Hepatocyte (in vitro differentiated cells): ENCODE results near the gene LSG1. TPM values are rescaled to one million over a fixed set of nuclear protein-coding genes. Genes with fewer than 3 reads are reported as not detected.

Experiments
- DNase-seq: peaks from one replicate; pipeline ENCODE4 v3.0.0-alpha.2; 2016; ENCODE audit warnings: low spot score
- H2AFZ ChIP-seq: fragments of 200-600 bp; sonication (generic); 2 replicates; pipeline ENCODE4 v1.6.0; 2016; ENCODE audit warnings: antibody characterized with exemption, mild to moderate bottlenecking
- H3K27ac ChIP-seq: fragments of 200-600 bp; sonication (generic); 2 replicates; pipeline ENCODE4 v1.5.1; 2016; ENCODE audit warnings: mild to moderate bottlenecking
- H3K27me3 ChIP-seq: fragments of 200-600 bp; sonication (generic); 2 replicates; pipeline ENCODE4 v1.6.1; 2016
- H3K36me3 ChIP-seq: fragments of 200-600 bp; sonication (generic); replicated peaks from 2 replicates; pipeline ENCODE4 v1.5.1; 2016; ENCODE audit warnings: low read depth; ENCODE audit not compliant: insufficient read depth
- H3K4me1 ChIP-seq: fragments of 200-600 bp; sonication (generic); 2 replicates; pipeline ENCODE4 v1.5.1; 2016; ENCODE audit warnings: mild to moderate bottlenecking, moderate library complexity; ENCODE audit not compliant: insufficient read depth
- H3K4me2 ChIP-seq: fragments of 200-600 bp; sonication (generic); 2 replicates; pipeline ENCODE4 v1.6.0; 2016
- H3K4me3 ChIP-seq: fragments of 200-600 bp; sonication (generic); 2 replicates; pipeline ENCODE4 v1.5.1; 2016; ENCODE audit warnings: mild to moderate bottlenecking
- H3K79me2 ChIP-seq: fragments of 200-600 bp; sonication (generic); 2 replicates; pipeline ENCODE4 v1.6.0; 2017; ENCODE audit warnings: mild to moderate bottlenecking
- H3K9me2 ChIP-seq: fragments of 200-600 bp; sonication (generic); replicated peaks from 2 replicates; pipeline ENCODE4 v1.6.0; 2017; ENCODE audit warnings: mild to moderate bottlenecking; ENCODE audit not compliant: insufficient read depth
- H3K9me3 ChIP-seq: fragments of 200-600 bp; sonication (generic); 2 replicates; pipeline ENCODE4 v1.5.1; 2016; ENCODE audit warnings: low read depth, mild to moderate bottlenecking
- H4K20me1 ChIP-seq: fragments of 200-600 bp; sonication (generic); 2 replicates; pipeline ENCODE4 v1.6.0; 2016; ENCODE audit warnings: mild to moderate bottlenecking; ENCODE audit not compliant: insufficient read depth, poor library complexity, severe bottlenecking
- CTCF ChIP-seq: fragments of 200-600 bp; sonication (generic); IDR thresholded peaks from 2 replicates; pipeline ENCODE4 v1.5.1; 2016; ENCODE audit warnings: antibody characterized with exemption, mild to moderate bottlenecking; ENCODE audit not compliant: poor library complexity
- EZH2 ChIP-seq: fragments of 200-600 bp; sonication (generic); IDR thresholded peaks from 2 replicates; pipeline ENCODE4 v1.6.1; 2016; ENCODE audit warnings: antibody characterized with exemption, mild to moderate bottlenecking, borderline replicate concordance
- EZH2phosphoT487 ChIP-seq: fragments of 200-600 bp; sonication (generic); IDR thresholded peaks from one replicate; pipeline ENCODE4 v1.6.1; 2018; ENCODE audit warnings: antibody characterized with exemption, mild to moderate bottlenecking, low read depth, moderate library complexity; ENCODE audit not compliant: unreplicated experiment, severe bottlenecking
- WGBS: methylation state at CpG from one replicate; pipeline ENCODE4 v1.1.6; 2016; ENCODE audit warnings: low lambda C conversion rate; ENCODE audit errors: missing lambda C conversion rate; 5-methylcytosine and 5-hydroxymethylcytosine counted together
- polyA plus RNA-seq: library from polyadenylated mRNA; unstranded; fragments of >200 nt; fragmentation: Nextera tagmentation; extraction: Ambion mirVana; gene quantifications from 2 replicates; pipeline ENCODE4 v1.2.1, GENCODE V29; 2016
- total RNA-seq: library from RNA; depleted of rRNA; stranded (reverse); fragments of >200 nt; gene quantifications from 2 replicates; pipeline ENCODE4 v1.2.3, GENCODE V29; 2014

The LSG1 gene
- total and polyA plus RNA-seq, 2 experiments from 2014 or later, result 27.0 to 29.5 TPM

DNA sequence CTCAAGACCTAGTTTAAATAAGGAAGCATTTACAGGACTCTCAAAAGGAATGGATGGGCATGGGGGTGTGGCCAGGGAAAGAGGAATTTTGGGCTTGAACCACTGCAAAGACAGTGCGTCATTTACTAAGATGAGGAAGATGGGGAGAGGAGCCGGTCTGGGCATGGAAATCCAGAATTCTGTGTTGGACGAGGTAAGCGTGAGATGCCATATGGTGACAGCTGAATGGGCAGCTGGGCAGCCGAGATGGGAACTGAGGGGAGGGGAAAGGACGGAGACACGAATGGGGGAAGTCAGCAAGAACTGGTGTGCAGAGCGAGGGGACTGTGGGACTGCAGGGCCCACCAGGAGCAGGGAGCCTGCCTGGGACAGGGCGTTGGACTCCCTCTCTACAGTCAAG lies 63.0 kb downstream of the LSG1 start:
- WGBS, result 88% methylated on average over 9 of the region's 9 CpGs
- Histone ChIP-seq H3K9me2 (no peaks in the 10 kb centered on the region), H3K36me3 (no peaks in the 10 kb centered on the region), H3K4me3 (no peak overlapping the region), H3K27me3 (no peaks in the 10 kb centered on the region), H3K79me2 (no peaks in the 10 kb centered on the region), H3K4me2 (no peak overlapping the region), H2AFZ (no peak overlapping the region), H3K9me3 (no peaks in the 10 kb centered on the region), H4K20me1 (no peaks in the 10 kb centered on the region), H3K27ac (no peak overlapping the region), H3K4me1 (no peaks in the 10 kb centered on the region)
- TF ChIP-seq EZH2phosphoT487 (no peak), EZH2 (no peak), CTCF (no peak)
- DNase-seq, result no peak

GRCh38 chr3:194607592-194608389 lies 64.2 kb downstream of the LSG1 start:
- DNase-seq, result no peak
- 81% methylated on average over 10 of the region's 10 CpGs for WGBS
- Histone ChIP-seq H3K36me3 (no peaks in the 10 kb centered on the region), H3K4me1 (no peaks in the 10 kb centered on the region), H3K9me2 (no peaks in the 10 kb centered on the region), H3K79me2 (no peaks in the 10 kb centered on the region), H3K4me2 (no peak overlapping the region), H3K27ac (no peak overlapping the region), H2AFZ (no peak overlapping the region), H4K20me1 (no peaks in the 10 kb centered on the region), H3K9me3 (no peaks in the 10 kb centered on the region), H3K4me3 (no peak overlapping the region), H3K27me3 (no peaks in the 10 kb centered on the region)
- TF ChIP-seq EZH2phosphoT487 (no peak), EZH2 (no peak), CTCF (no peak)

GRCh38 chr3:194606941-194607340 lies 65.0 kb downstream of the LSG1 start:
- Histone ChIP-seq H3K9me3 (no peaks in the 10 kb centered on the region), H3K9me2 (no peaks in the 10 kb centered on the region), H3K36me3 (no peaks in the 10 kb centered on the region), H3K27me3 (no peaks in the 10 kb centered on the region), H3K4me1 (no peaks in the 10 kb centered on the region), H3K4me2 (no peak overlapping the region), H3K79me2 (no peaks in the 10 kb centered on the region), H3K4me3 (no peak overlapping the region), H2AFZ (no peak overlapping the region), H3K27ac (no peak overlapping the region), H4K20me1 (no peaks in the 10 kb centered on the region)
- no peak for DNase-seq
- no peak for TF ChIP-seq EZH2
- TF ChIP-seq EZH2phosphoT487, result no peak
- no peak for TF ChIP-seq CTCF
- 79% methylated on average over 3 of the region's 3 CpGs for WGBS
